PC-3 (cell line): ENCODE measurements around the gene PLCB2. TPM values are rescaled to one million over a fixed set of nuclear protein-coding genes. Genes with fewer than 3 reads are reported as not detected.

Experiments
- ATAC-seq: fragments of 200-7000 bp; cut with Tn5 transposase; 2 replicates; pipeline ENCODE4 v1.9.1; 2020; ENCODE audit warnings: mild to moderate bottlenecking, moderate library complexity
- BruUV-seq: library from RNA; stranded (reverse); fragments of 400-500 nt; replicated peaks from 2 replicates; lab custom pipeline; 2021; lab: Mats Ljungman, UMichigan
- CTCF ChIA-PET: fragments of 300-600 bp; sonication (Branson Sonifier 250); formaldehyde crosslinking; loops from one replicate; lab custom pipeline; 2022; ENCODE audit warnings: antibody characterized with exemption; lab: Charles Lee
- POLR2A ChIA-PET: fragments of 300-600 bp; sonication (Branson Sonifier 250); formaldehyde crosslinking; loops from one replicate; lab custom pipeline; 2022; ENCODE audit warnings: antibody characterized with exemption; ENCODE audit not compliant: unreplicated experiment; lab: Charles Lee
- DNase-seq: peaks from one replicate; pipeline ENCODE4 v3.0.0-alpha.2; 2015
- H2AFZ ChIP-seq: fragments of 300-600 bp; sonication (generic); 2 replicates; pipeline ENCODE4 v1.6.0; 2016; ENCODE audit warnings: antibody characterized with exemption, low read length
- H3F3A ChIP-seq: fragments of 300-600 bp; sonication (generic); one replicate; pipeline ENCODE4 v1.6.0; 2017; ENCODE audit warnings: antibody characterized with exemption, low read length, control low read depth, mild to moderate bottlenecking; ENCODE audit not compliant: unreplicated experiment
- H3K27ac ChIP-seq: fragments of 300-600 bp; sonication (generic); 2 replicates; pipeline ENCODE4 v1.5.1; 2016; ENCODE audit warnings: mild to moderate bottlenecking, low read length
- H3K27me3 ChIP-seq: fragments of 300-600 bp; sonication (generic); 2 replicates; pipeline ENCODE4 v1.6.1; 2016; ENCODE audit warnings: low read length, mixed read lengths
- H3K36me3 ChIP-seq: fragments of 300-600 bp; sonication (generic); 2 replicates; pipeline ENCODE4 v1.6.1; 2016; ENCODE audit warnings: low read depth, mixed run types, low read length, mixed read lengths
- H3K4me1 ChIP-seq: fragments of 300-600 bp; sonication (generic); 2 replicates; pipeline ENCODE4 v1.5.1; 2016; ENCODE audit warnings: low read length; ENCODE audit not compliant: insufficient read depth
- H3K4me2 ChIP-seq: fragments of 300-600 bp; sonication (generic); 2 replicates; pipeline ENCODE4 v1.6.0; 2016; ENCODE audit warnings: low read length
- H3K4me3 ChIP-seq: fragments of 300-600 bp; sonication (generic); 2 replicates; pipeline ENCODE4 v1.5.1; 2016; ENCODE audit warnings: mild to moderate bottlenecking, low read length, mixed read lengths
- H3K79me2 ChIP-seq: fragments of 300-600 bp; sonication (generic); 2 replicates; pipeline ENCODE4 v1.6.1; 2017; ENCODE audit warnings: low read length, mixed read lengths
- H3K9ac ChIP-seq: fragments of 300-600 bp; sonication (generic); 2 replicates; pipeline ENCODE4 v1.6.0; 2016; ENCODE audit warnings: mild to moderate bottlenecking, low read length
- H3K9me2 ChIP-seq: fragments of 300-600 bp; sonication (generic); replicated peaks from 2 replicates; pipeline ENCODE4 v1.6.1; 2016; ENCODE audit warnings: mixed run types, low read length, mixed read lengths
- H3K9me3 ChIP-seq: fragments of 300-600 bp; sonication (generic); 2 replicates; pipeline ENCODE4 v1.6.1; 2016; ENCODE audit warnings: low read length, mixed read lengths
- H4K20me1 ChIP-seq: fragments of 300-600 bp; sonication (generic); 2 replicates; pipeline ENCODE4 v1.6.1; 2016; ENCODE audit warnings: low read length, mixed read lengths
- EZH2 ChIP-seq: fragments of 300-600 bp; sonication (generic); IDR thresholded peaks from one replicate; pipeline ENCODE4 v1.6.1; 2017; ENCODE audit warnings: antibody characterized with exemption, mild to moderate bottlenecking, low read length; ENCODE audit not compliant: unreplicated experiment
- EZH2phosphoT487 ChIP-seq: fragments of 300-600 bp; sonication (generic); IDR thresholded peaks from 2 replicates; pipeline ENCODE4 v1.6.1; 2018; ENCODE audit warnings: mild to moderate bottlenecking, antibody characterized with exemption, low read length, borderline replicate concordance
- intact Hi-C: fragments of 100-400 bp; cut with micrococcal nuclease; formaldehyde crosslinking; loops from 2 replicates; pipeline ENCODE4 v1.9.0; 2023
- total RNA-seq: library from RNA; depleted of rRNA; stranded (reverse); fragments of >200 nt; gene quantifications from 2 replicates; pipeline ENCODE4 v1.2.3, GENCODE V29; 2014
- TF ChIP-seq, protein P1 (sequence below): fragments of 300-600 bp; sonication (generic); conservative IDR thresholded peaks from 2 replicates; pipeline ENCODE4 v1.5.1; 2017; ENCODE audit warnings: antibody characterized with exemption, low read depth, mild to moderate bottlenecking, low read length

PLCB2 gene
- total RNA-seq, 1 experiment from 2014 or later: 3.2 TPM

DNA sequence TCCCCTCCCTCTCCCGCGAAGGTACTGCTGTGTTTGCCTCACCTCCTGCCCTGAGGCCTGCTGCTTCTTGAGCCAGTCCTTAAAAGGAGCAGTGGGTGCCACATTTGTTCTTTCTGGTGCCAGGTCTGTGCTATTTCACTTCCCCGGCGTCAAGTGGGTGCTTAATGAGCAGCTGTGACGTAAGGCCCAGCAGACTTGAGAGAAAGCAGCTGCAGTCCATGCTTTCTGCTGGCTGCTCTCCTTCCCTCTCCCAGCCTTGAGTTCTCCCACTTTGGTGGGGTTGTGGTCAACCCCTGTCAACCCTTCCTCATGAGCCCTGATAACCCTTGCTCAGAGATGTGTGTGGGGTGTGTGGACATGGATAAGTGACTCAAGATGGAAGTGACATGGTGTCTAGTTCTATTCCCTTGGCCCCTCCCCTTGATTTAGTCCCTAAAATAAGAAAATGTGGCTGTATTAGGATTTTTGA is 22.7 kb upstream of the PLCB2 start:
- ChIA-PET POLR2A (interaction anchor here (0.6 kb wide), 1 partner anchor 93 kb away, joined by 3 read pairs; no protein-coding TSS in a partner anchor), CTCF (no interaction called here)
- DNase-seq: peak; percentile 39

GRCh38 chr15:40329804-40330203 is 22.1 kb upstream of the PLCB2 start:
- H3K27ac ChIP-seq: no peak overlapping the region
- no TSS peak for BruUV-seq
- ChIA-PET CTCF (no interaction called here), POLR2A (interaction anchor here (0.6 kb wide), 1 partner anchor 93 kb away, joined by 3 read pairs; no protein-coding TSS in a partner anchor)
- no peak for DNase-seq
- no peak overlapping the region for H2AFZ ChIP-seq
- H3K4me3 ChIP-seq: no peak overlapping the region
- peaks cover 12% of the 10 kb centered on the region; the same call in 1 of the 2 replicates for H4K20me1 ChIP-seq
- no peaks in the 10 kb centered on the region for H3K9me3 ChIP-seq
- H3K27me3 ChIP-seq: no peaks in the 10 kb centered on the region
- H3K36me3 ChIP-seq: peaks cover 12% of the 10 kb centered on the region; the same call in 1 of the 2 replicates
- intact Hi-C loops: no loop called here
- no peak; the same call in 1 of the 2 replicates for ATAC-seq
- peaks cover 21% of the 10 kb centered on the region for H3F3A ChIP-seq
- H3K4me1 ChIP-seq: peaks cover 13% of the 10 kb centered on the region
- no peaks in the 10 kb centered on the region for H3K9me2 ChIP-seq
- H3K79me2 ChIP-seq: peaks cover 17% of the 10 kb centered on the region
- no peak overlapping the region for H3K4me2 ChIP-seq
- TF ChIP-seq EZH2: no peak
- TF ChIP-seq EZH2phosphoT487: no peak
- TF ChIP-seq, protein P1, sequence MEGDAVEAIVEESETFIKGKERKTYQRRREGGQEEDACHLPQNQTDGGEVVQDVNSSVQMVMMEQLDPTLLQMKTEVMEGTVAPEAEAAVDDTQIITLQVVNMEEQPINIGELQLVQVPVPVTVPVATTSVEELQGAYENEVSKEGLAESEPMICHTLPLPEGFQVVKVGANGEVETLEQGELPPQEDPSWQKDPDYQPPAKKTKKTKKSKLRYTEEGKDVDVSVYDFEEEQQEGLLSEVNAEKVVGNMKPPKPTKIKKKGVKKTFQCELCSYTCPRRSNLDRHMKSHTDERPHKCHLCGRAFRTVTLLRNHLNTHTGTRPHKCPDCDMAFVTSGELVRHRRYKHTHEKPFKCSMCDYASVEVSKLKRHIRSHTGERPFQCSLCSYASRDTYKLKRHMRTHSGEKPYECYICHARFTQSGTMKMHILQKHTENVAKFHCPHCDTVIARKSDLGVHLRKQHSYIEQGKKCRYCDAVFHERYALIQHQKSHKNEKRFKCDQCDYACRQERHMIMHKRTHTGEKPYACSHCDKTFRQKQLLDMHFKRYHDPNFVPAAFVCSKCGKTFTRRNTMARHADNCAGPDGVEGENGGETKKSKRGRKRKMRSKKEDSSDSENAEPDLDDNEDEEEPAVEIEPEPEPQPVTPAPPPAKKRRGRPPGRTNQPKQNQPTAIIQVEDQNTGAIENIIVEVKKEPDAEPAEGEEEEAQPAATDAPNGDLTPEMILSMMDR: no peak
- no peak overlapping the region for H3K9ac ChIP-seq

More for the DNA sequence above, 22.7 kb upstream of the PLCB2 start:
- H3K4me2 ChIP-seq: no peak overlapping the region
- TF ChIP-seq, protein P1: no peak
- TF ChIP-seq EZH2phosphoT487: no peak
- TF ChIP-seq EZH2: no peak
- peaks cover 21% of the 10 kb centered on the region for H3F3A ChIP-seq
- peaks cover 11% of the 10 kb centered on the region for H3K79me2 ChIP-seq
- H3K27me3 ChIP-seq: no peaks in the 10 kb centered on the region
- ATAC-seq: peak; percentile 7
- BruUV-seq: no TSS peak
- no peaks in the 10 kb centered on the region for H3K9me3 ChIP-seq
- no peak overlapping the region for H2AFZ ChIP-seq
- H3K36me3 ChIP-seq: peaks cover 18% of the 10 kb centered on the region; the same call in 1 of the 2 replicates
- H3K4me1 ChIP-seq: peaks cover 7% of the 10 kb centered on the region
- H3K9ac ChIP-seq: no peak overlapping the region
- H3K27ac ChIP-seq: 0 out of 2 replicates have a peak overlapping the region, but pooled peaks have one; percentile 5
- H4K20me1 ChIP-seq: peaks cover 6% of the 10 kb centered on the region; the same call in 1 of the 2 replicates
- no peaks in the 10 kb centered on the region for H3K9me2 ChIP-seq
- intact Hi-C loops: no loop called here
- no peak overlapping the region for H3K4me3 ChIP-seq

DNA sequence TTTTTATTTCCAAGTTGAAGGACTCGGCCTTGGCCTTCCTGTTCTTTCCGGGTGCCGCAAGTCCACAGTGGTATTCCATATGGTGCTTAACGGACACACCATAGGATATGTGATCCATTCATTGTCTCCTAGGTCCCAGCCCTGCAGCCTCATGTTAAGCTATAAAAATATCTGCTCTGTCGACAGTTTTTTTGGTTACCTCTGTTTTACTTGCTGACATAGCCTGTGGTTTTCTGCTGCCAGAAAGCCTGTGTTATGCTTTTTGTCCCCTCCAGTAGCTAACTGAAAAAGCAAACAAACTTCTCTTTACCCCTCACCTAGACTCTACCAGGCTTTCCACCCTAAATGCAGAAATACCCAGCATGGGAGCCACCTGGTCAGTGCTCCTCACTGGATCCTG is 21.0 kb upstream of the PLCB2 start:
- ATAC-seq: no peak; the same call in 1 of the 2 replicates
- no peak for DNase-seq
- POLR2A ChIA-PET: interaction anchor here (1.1 kb wide), 1 partner anchor 10 kb away, joined by 8 read pairs; no protein-coding TSS in a partner anchor
- H3K79me2 ChIP-seq: peaks cover 23% of the 10 kb centered on the region
- no TSS peak for BruUV-seq
- intact Hi-C loops: no loop called here
- H4K20me1 ChIP-seq: peaks cover 12% of the 10 kb centered on the region; the same call in 1 of the 2 replicates
- no peaks in the 10 kb centered on the region for H3K27me3 ChIP-seq
- H2AFZ ChIP-seq: no peak overlapping the region
- TF ChIP-seq EZH2 (no peak), EZH2phosphoT487 (no peak)
- TF ChIP-seq, protein P1: no peak
- no peak overlapping the region for H3K9ac ChIP-seq
- peaks cover 3% of the 10 kb centered on the region; the same call in 1 of the 2 replicates for H3K36me3 ChIP-seq
- no peaks in the 10 kb centered on the region for H3K9me3 ChIP-seq
- peaks cover 14% of the 10 kb centered on the region for H3K4me1 ChIP-seq
- no peaks in the 10 kb centered on the region for H3K9me2 ChIP-seq
- CTCF ChIA-PET: interaction anchor here (2.0 kb wide), 1 partner anchor 10 kb away, joined by 10 read pairs; no protein-coding TSS in a partner anchor
- no peak overlapping the region for H3K27ac ChIP-seq
- no peak overlapping the region for H3K4me2 ChIP-seq
- peaks cover 21% of the 10 kb centered on the region for H3F3A ChIP-seq
- H3K4me3 ChIP-seq: no peak overlapping the region
